HG02588 (cell line): ENCODE results near the gene UBE2D3.
"Not testable (repeated sequence)": the region's sequence is repeated elsewhere in the genome, so short reads cannot be mapped to it uniquely, and the experiment has no call there.

Experiments used
- ATAC-seq: cut with Tn5 transposase; IDR thresholded peaks from one replicate; pipeline ENCODE4 v1.9.1; 2021; ENCODE audit warnings: mild to moderate bottlenecking, moderate library complexity; ENCODE audit not compliant: unreplicated experiment

Gene UBE2D3

GRCh38 chr4:102832105-102832504, 4.8 kb upstream of the UBE2D3 start:
- ATAC-seq, result no peak

- no peak for ATAC-seq
These were observed 2.5 kb upstream of the UBE2D3 start for GRCh38 chr4:102829803-102830202.

DNA sequence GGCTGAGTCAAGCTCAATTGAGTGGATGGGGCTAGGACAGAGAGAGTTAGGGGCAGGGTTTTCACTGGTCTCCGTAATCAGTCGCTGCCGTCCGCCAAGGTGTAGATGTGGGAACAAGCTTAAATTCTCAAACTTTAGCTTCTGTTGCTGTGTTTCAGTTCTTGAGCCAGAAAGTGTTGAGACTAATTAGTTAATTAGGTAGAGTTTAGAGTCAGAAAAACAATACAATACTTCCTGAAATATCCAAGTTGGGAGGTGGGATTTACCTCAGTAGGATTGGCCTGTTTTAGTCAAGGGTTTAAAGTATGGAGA, 1.1 kb upstream of the UBE2D3 start:
- ATAC-seq, result no peak

GRCh38 chr4:102827674-102828496, 534 bp upstream of the UBE2D3 start:
- peak; percentile 80 for ATAC-seq

- ATAC-seq, result no peak
These were observed 1.1 kb downstream of the UBE2D3 start for GRCh38 chr4:102826105-102826889.

- ATAC-seq, result no peak
These were observed 1.9 kb downstream of the UBE2D3 start for GRCh38 chr4:102825261-102826091.

DNA sequence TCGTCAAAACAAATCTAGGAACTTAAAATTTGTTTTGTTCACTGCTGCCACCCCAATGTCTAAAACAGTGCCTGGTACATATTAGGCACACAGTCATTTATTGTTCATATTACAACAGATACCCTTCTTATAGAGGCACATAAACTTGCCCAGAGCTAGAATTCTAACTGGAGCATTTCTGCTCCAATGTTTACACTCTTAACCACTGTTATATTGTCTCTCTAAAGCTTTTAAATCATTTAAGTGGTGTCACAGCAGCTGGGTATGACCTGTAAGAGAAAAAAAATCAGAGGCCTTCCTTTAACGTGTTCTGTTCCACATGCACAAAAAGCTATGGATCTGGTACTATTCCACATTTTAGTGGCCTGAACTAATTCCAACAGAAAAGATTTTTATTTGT, 3.0 kb downstream of the UBE2D3 start:
- no peak for ATAC-seq

DNA sequence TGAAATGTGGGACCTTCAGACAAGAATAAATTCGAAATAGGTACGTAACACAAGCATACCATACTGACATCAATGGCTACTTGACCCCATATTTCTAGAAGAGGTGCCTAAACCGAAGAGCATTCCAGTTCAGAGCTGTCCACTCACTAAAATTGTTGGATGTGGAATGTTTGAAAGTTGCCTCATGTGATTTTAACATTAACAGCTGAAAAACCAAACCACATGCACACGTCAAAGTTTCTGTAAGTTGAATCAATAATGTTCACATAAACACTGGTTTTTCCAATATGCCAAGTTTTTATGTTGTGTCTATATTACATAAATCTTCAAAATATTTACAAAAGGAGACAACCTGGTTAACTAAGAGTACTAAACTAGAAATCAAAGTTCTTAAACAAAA, 3.5 kb downstream of the UBE2D3 start:
- ATAC-seq, result no peak

GRCh38 chr4:102823464-102823863, 3.9 kb downstream of the UBE2D3 start:
- no peak for ATAC-seq

DNA sequence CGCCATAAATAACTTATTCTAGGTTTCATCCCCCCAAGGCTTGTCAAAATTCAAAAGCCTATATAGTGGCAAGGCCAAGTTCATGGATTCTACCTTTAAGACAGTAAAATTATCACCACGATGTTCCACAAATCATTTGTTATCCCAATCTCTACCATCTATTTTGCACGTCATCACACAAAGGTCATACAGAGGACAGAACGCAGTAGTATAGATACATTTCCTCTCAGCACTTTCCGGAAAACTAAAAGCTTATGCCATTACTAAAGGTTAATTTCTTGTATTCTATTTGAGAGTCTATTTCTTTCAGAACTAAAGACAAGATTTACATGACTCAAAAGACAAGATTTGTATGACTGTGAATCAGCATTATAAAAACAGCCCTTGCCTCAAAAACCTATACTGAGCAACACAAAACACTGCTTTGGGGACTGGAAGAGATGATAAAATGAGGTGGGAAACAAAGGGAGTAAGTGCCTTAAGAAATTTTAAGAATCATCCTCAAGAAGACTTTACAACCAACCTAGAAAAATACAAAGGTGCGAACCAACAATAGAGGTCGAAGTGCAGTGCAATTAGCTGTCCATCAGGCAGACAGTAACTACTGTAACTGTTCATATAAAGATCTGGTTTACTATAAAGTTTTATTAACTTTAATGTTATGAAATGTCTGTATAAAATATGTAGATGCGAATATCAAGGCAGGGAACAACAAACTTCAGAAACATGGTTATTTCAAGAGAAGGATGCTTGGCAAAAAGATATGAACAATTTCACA, 7.6 kb downstream of the UBE2D3 start:
- no peak for ATAC-seq

DNA sequence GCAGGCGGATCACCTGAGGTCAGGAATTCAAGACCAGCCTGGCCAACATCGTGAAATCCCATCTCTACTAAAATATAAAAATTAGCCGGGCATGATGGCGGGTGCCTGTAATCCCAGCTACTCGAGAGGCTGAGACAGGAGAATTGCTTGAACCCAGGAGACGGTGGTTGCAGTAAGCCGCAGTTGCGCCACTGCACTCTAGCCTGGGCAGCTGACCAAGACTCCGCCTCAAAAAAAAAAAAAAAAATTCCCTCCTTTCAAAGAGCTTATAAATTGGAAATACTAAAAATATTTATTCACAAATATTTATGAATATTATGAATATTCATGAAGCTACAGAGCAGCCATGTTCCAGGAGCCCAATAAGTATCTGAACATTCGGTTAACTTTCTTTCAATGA, 8.3 kb downstream of the UBE2D3 start:
- not testable (repeated sequence) for ATAC-seq

GRCh38 chr4:102817613-102818268, 9.6 kb downstream of the UBE2D3 start:
- no peak for ATAC-seq

DNA sequence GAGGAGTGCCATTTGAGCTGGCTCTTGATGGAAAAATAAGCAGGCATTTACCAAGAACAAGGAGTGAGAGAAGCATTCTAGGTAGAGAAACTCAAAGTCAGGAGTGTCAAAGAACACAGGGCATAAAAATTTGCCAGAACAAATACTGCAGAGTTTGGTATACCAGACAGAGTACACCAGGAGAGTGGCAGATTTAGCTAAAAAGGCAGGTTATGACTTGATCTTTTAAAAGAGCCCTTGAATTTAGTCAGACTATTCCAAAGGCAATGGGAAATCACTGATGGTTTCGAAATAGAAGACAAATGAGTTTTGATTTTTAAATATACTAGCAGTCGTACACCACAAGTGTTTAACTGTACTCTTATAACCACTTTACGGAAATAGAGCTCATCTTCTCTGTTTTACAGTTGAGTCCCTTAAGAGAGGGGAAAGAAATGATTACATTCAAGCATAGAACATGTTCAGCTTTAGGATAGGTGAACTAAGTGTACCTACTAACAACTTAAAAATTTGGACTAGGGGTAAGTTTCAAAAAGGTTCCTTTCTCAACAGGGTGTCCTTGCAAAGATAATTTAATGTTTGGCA, 10.2 kb downstream of the UBE2D3 start:
- no peak for ATAC-seq

GRCh38 chr4:102815981-102816380, 11.4 kb downstream of the UBE2D3 start:
- no peak for ATAC-seq

- ATAC-seq, result no peak
These were observed 17.7 kb downstream of the UBE2D3 start for GRCh38 chr4:102809691-102810090.

GRCh38 chr4:102809190-102809589, 18.2 kb downstream of the UBE2D3 start:
- ATAC-seq, result peak; percentile 57

GRCh38 chr4:102808009-102808408, 19.3 kb downstream of the UBE2D3 start:
- no peak for ATAC-seq

DNA sequence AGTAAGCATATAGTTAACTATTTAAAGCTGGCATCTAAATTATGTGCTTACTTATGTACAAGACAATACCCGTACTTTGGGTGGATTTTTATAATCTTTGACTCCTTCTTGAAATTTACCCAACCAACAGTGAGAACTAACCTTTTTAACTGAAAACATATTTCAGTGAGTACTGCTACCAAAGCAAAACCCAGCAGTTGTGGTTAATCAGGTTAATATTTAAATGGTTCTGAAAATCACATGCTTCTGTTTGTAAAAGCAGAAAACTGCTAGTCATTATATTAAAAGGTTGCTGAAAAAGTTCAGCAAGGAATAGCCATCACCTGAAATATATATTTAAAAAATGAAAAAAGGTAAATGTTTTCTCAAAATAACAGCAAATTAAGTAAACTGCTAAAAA, 20.0 kb downstream of the UBE2D3 start:
- ATAC-seq, result peak; percentile 45

GRCh38 chr4:102799816-102800215, 27.5 kb downstream of the UBE2D3 start:
- no peak for ATAC-seq

DNA sequence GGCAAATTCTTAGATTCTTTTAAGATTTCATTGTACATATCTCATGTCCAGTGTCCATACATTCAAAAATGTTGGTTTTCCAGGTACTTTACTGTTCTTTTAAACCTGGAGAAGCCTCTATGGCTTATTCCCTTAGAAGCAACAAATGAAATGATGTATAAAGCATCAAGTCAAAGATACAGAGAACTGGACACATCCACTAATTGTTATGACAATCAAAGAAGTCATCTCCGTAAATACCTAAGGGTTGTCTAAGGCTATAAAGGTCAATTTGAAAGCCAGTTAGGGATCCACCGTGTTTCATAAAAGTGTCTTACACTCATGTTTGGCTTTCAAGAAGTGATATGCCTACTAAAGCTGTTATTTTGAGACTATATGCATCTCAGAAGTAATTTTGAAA, 32.4 kb downstream of the UBE2D3 start:
- no peak for ATAC-seq
